ENCODE data around the gene PNMT. TPM values are rescaled to one million over a fixed set of nuclear protein-coding genes. Genes with fewer than 3 reads are reported as not detected.
A peak's percentile ranks its signal among the peaks of the same experiment; 100 is the strongest.

PNMT gene
- total and polyA plus RNA-seq, 2 experiments from 2014 or later = 51.9 to 204 TPM

GRCh38 chr17:39666601-39667261 is 1.5 kb upstream of the PNMT start:
- no peak overlapping the region for H2AFZ ChIP-seq
- no peaks in the 10 kb centered on the region for H4K20me1 ChIP-seq (ENCODE audit: insufficient read depth, poor library complexity, severe bottlenecking)
- DNase-seq (ENCODE audit: low spot score) = no peak
- TF ChIP-seq EZH2phosphoT487 (IDR thresholded peaks at IDR 0.05; ENCODE audit: low read depth, severe bottlenecking, unreplicated experiment) (no peak), CTCF (IDR thresholded peaks at IDR 0.05; ENCODE audit: poor library complexity) (no peak), EZH2 (IDR thresholded peaks at IDR 0.05; ENCODE audit: borderline replicate concordance) (no peak)
- peak overlapping the region; percentile 96 for H3K4me2 ChIP-seq
- peaks cover 45% of the 10 kb centered on the region for H3K4me1 ChIP-seq (ENCODE audit: insufficient read depth)
- 75% methylated on average over 11 of the region's 11 CpGs for WGBS (ENCODE audit: low lambda C conversion rate, missing lambda C conversion rate)
- no peaks in the 10 kb centered on the region for H3K79me2 ChIP-seq
- H3K36me3 ChIP-seq (replicated peaks; ENCODE audit: insufficient read depth, low read depth) = no peaks in the 10 kb centered on the region
- H3K27me3 ChIP-seq = peaks cover 5% of the 10 kb centered on the region
- no peaks in the 10 kb centered on the region for H3K9me2 ChIP-seq (replicated peaks; ENCODE audit: insufficient read depth)
- H3K27ac ChIP-seq = peak overlapping the region; percentile 42
- no peaks in the 10 kb centered on the region for H3K9me3 ChIP-seq (ENCODE audit: low read depth)
- H3K4me3 ChIP-seq = no peak overlapping the region

- Histone ChIP-seq H4K20me1 (ENCODE audit: insufficient read depth, poor library complexity, severe bottlenecking) (no peaks in the 10 kb centered on the region), H3K9me3 (ENCODE audit: low read depth) (no peaks in the 10 kb centered on the region), H3K4me2 (peak overlapping the region; percentile 96), H3K79me2 (no peaks in the 10 kb centered on the region), H3K36me3 (replicated peaks; ENCODE audit: insufficient read depth, low read depth) (no peaks in the 10 kb centered on the region), H3K27ac (peak overlapping the region; percentile 42), H2AFZ (peak overlapping the region; percentile 73), H3K9me2 (replicated peaks; ENCODE audit: insufficient read depth) (no peaks in the 10 kb centered on the region), H3K4me1 (ENCODE audit: insufficient read depth) (peaks cover 45% of the 10 kb centered on the region), H3K27me3 (peaks cover 5% of the 10 kb centered on the region), H3K4me3 (peak overlapping the region; percentile 44)
- peak; percentile 70 for DNase-seq (ENCODE audit: low spot score)
- TF ChIP-seq CTCF (IDR thresholded peaks at IDR 0.05; ENCODE audit: poor library complexity) = no peak
- TF ChIP-seq EZH2phosphoT487 (IDR thresholded peaks at IDR 0.05; ENCODE audit: low read depth, severe bottlenecking, unreplicated experiment) = no peak
- TF ChIP-seq EZH2 (IDR thresholded peaks at IDR 0.05; ENCODE audit: borderline replicate concordance) = no peak
- WGBS (ENCODE audit: low lambda C conversion rate, missing lambda C conversion rate) = 15% methylated on average over 40 of the region's 49 CpGs
Observed at GRCh38 chr17:39667262-39667944, 850 bp upstream of the PNMT start.

GRCh38 chr17:39669897-39670735 is 1.9 kb downstream of the PNMT start:
- Histone ChIP-seq H3K79me2 (no peaks in the 10 kb centered on the region), H3K4me2 (peak overlapping the region; percentile 96), H3K36me3 (replicated peaks; ENCODE audit: insufficient read depth, low read depth) (no peaks in the 10 kb centered on the region), H3K27me3 (peaks cover 5% of the 10 kb centered on the region), H2AFZ (no peak overlapping the region), H4K20me1 (ENCODE audit: insufficient read depth, poor library complexity, severe bottlenecking) (no peaks in the 10 kb centered on the region), H3K4me3 (no peak overlapping the region), H3K9me3 (ENCODE audit: low read depth) (no peaks in the 10 kb centered on the region), H3K27ac (no peak overlapping the region), H3K4me1 (ENCODE audit: insufficient read depth) (peaks cover 40% of the 10 kb centered on the region), H3K9me2 (replicated peaks; ENCODE audit: insufficient read depth) (no peaks in the 10 kb centered on the region)
- DNase-seq (ENCODE audit: low spot score) = no peak
- 94% methylated on average over 22 of the region's 23 CpGs for WGBS (ENCODE audit: low lambda C conversion rate, missing lambda C conversion rate)
- TF ChIP-seq CTCF (IDR thresholded peaks at IDR 0.05; ENCODE audit: poor library complexity) = no peak
- no peak for TF ChIP-seq EZH2 (IDR thresholded peaks at IDR 0.05; ENCODE audit: borderline replicate concordance)
- TF ChIP-seq EZH2phosphoT487 (IDR thresholded peaks at IDR 0.05; ENCODE audit: low read depth, severe bottlenecking, unreplicated experiment) = no peak

All from hepatocyte (in vitro differentiated cells).